CD4-positive, alpha-beta memory T cell (primary cell): ENCODE measurements around the gene DIP2C. TPM values are rescaled to one million over a fixed set of nuclear protein-coding genes. Genes with fewer than 3 reads are reported as not detected.
A peak's percentile ranks its signal among the peaks of the same experiment; 100 is the strongest.

ENCODE experiments used
- CTCF ChIA-PET: fragments of 350-600 bp; sonication (Branson Sonifier 250); formaldehyde crosslinking; loops from one replicate; lab custom pipeline; 2021; ENCODE audit warnings: inconsistent platforms; ENCODE audit not compliant: partially characterized antibody; lab: Charles Lee
- POLR2A ChIA-PET: fragments of 350-600 bp; sonication (Branson Sonifier 250); formaldehyde crosslinking; loops from one replicate; lab custom pipeline; 2021; ENCODE audit not compliant: partially characterized antibody; lab: Charles Lee
- DNase-seq, 5 donors: peaks; one replicate each; pipeline versions ENCODE4 v3.0.0 to v3.0.0-alpha.2; 2020 to 2022; ENCODE audit warnings: mixed read lengths in 1 of 5
- H3K27ac ChIP-seq: one replicate; pipeline ENCODE4 v1.7.0; 2013; ENCODE audit warnings: low read depth, low read length
- H3K27me3 ChIP-seq: 2 replicates; pipeline ENCODE4 v1.7.0; 2013; ENCODE audit warnings: mild to moderate bottlenecking, low read length, moderate library complexity; ENCODE audit not compliant: insufficient read depth
- H3K36me3 ChIP-seq: 2 replicates; pipeline ENCODE4 v1.7.0; 2013; ENCODE audit warnings: mild to moderate bottlenecking, low read length, moderate library complexity; ENCODE audit not compliant: insufficient read depth
- H3K4me1 ChIP-seq: 2 replicates; pipeline ENCODE4 v1.7.0; 2013; ENCODE audit warnings: mild to moderate bottlenecking, low read length, moderate library complexity; ENCODE audit not compliant: insufficient read depth
- H3K4me3 ChIP-seq, 2 donors: one replicate each; pipeline ENCODE4 v1.7.0; 2013; ENCODE audit warnings: low read length in 2 of 2, mild to moderate bottlenecking in 1 of 2
- H3K9me3 ChIP-seq, 2 donors: one replicate each; pipeline ENCODE4 v1.7.0; 2013; ENCODE audit warnings: low read length in 2 of 2, control low read depth in 1 of 2; ENCODE audit not compliant: control insufficient read depth in 1 of 2
- H3K27ac Mint-ChIP-seq, 7 donors: one replicate each; pipeline ENCODE4 v1.8.0; 2020 to 2021; ENCODE audit warnings: mixed read lengths in 7 of 7, mild to moderate bottlenecking in 6 of 7, inconsistent platforms in 3 of 7, moderate library complexity in 3 of 7
- H3K27me3 Mint-ChIP-seq, 2 donors: one replicate each; pipeline ENCODE4 v1.8.0; 2020 to 2021; ENCODE audit warnings: mixed read lengths in 2 of 2
- H3K36me3 Mint-ChIP-seq, 2 donors: one replicate each; pipeline ENCODE4 v1.8.0; 2020 to 2021; ENCODE audit warnings: mixed read lengths in 2 of 2, inconsistent platforms in 1 of 2, mild to moderate bottlenecking in 1 of 2
- H3K4me1 Mint-ChIP-seq, 4 donors: one replicate each; pipeline ENCODE4 v1.8.0; 2020 to 2021; ENCODE audit warnings: mixed read lengths in 4 of 4, mild to moderate bottlenecking in 1 of 4
- H3K4me3 Mint-ChIP-seq, 8 donors: one replicate each; pipeline ENCODE4 v1.8.0; 2020 to 2021; ENCODE audit warnings: mixed read lengths in 8 of 8, mild to moderate bottlenecking in 7 of 8, moderate library complexity in 6 of 8, inconsistent platforms in 3 of 8
- H3K9me3 Mint-ChIP-seq, 8 donors: one replicate each; pipeline ENCODE4 v1.8.0; 2020 to 2021; ENCODE audit warnings: mixed read lengths in 8 of 8, mild to moderate bottlenecking in 5 of 8, inconsistent platforms in 3 of 8, moderate library complexity in 1 of 8
- intact Hi-C: fragments of 100-400 bp; cut with micrococcal nuclease; formaldehyde crosslinking; loops from one replicate; pipeline ENCODE4 v1.15.1; 2023
- polyA plus RNA-seq, 2 donors: library from polyadenylated mRNA; unstranded; fragments of 300-500 nt; fragmentation: Illumina TruSeq; gene quantifications; one replicate each; pipeline ENCODE4 v1.2.3, GENCODE V29; 2021
- total RNA-seq, 2 experiments: library from RNA; stranded (reverse); gene quantifications; one replicate each; pipeline ENCODE4 v1.2.3, GENCODE V29; 2021

DIP2C gene
- total and polyA plus RNA-seq, 4 experiments from 2014 or later, result 1.1 to 6.0 (median 3.9) TPM

DNA sequence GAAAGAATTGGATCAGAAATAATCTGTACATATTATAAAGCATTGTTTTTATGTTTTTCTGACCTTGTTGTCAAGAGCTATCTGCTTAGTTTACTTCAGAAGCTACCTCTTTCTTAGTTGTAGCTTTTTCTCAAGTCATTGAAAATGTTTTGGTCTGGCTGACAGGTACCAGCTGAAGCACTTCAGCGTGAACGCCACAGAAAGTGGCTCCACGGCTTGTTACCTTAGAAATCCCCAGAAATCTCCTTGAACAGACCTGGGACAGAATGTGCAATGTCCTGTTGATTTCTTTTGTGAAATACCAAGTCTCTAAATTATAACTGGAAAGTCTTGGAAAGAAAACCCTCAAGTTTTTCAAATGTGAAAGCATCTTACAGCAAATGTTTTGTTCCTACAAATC, 457.4 kb downstream of the DIP2C start:
- no peaks in the 10 kb centered on the region for H3K9me3 Mint-ChIP-seq
- Histone ChIP-seq H3K4me1 (no peaks in the 10 kb centered on the region), H3K36me3 (no peaks in the 10 kb centered on the region), H3K27me3 (no peaks in the 10 kb centered on the region), H3K4me3 (no peak overlapping the region), H3K9me3 (no peaks in the 10 kb centered on the region), H3K27ac (no peak overlapping the region)
- ChIA-PET CTCF (interaction anchor here (3.2 kb wide), 1 partner anchor 12 kb away, joined by 13 read pairs; no protein-coding TSS in a partner anchor), POLR2A (no interaction called here)
- H3K27me3 Mint-ChIP-seq, result no peaks in the 10 kb centered on the region
- H3K27ac Mint-ChIP-seq, result no peak overlapping the region
- peaks cover 11 to 17% (median 14%) of the 10 kb centered on the region in 4 donors for H3K4me1 Mint-ChIP-seq
- intact Hi-C loops, result no loop called here
- DNase-seq, result no peak
- H3K36me3 Mint-ChIP-seq, result peaks cover 16 to 23% of the 10 kb centered on the region in 2 donors
- H3K4me3 Mint-ChIP-seq, result no peak overlapping the region

DNA sequence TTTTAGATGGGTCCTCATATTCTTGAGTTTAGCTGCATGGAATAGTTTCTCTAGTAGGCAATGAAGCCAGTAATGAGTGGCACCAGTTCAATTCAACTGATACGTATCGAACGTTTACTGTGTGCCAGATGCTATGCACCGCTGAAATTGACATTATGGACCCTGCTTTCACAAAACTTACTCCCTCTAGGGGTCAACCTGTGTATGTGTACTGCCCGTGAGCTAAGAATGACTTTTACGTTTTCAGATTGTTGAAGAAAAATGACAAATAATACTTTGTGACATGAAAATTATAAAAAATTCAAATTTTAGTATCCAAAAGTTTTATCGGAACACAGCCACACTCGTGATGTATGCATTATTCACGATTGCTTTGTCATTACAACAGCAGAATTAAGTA, 458.7 kb downstream of the DIP2C start:
- H3K4me1 ChIP-seq, result no peaks in the 10 kb centered on the region
- no peaks in the 10 kb centered on the region for H3K9me3 ChIP-seq
- H3K4me3 ChIP-seq, result no peak overlapping the region
- H3K27me3 ChIP-seq, result no peaks in the 10 kb centered on the region
- Mint-ChIP-seq H3K4me1 (peaks cover 13 to 16% (median 14%) of the 10 kb centered on the region in 4 donors), H3K9me3 (no peaks in the 10 kb centered on the region), H3K36me3 (peaks cover 10 to 17% of the 10 kb centered on the region in 2 donors), H3K27ac (no peak overlapping the region), H3K27me3 (no peaks in the 10 kb centered on the region), H3K4me3 (no peak overlapping the region)
- intact Hi-C loops, result no loop called here
- no peaks in the 10 kb centered on the region for H3K36me3 ChIP-seq
- POLR2A ChIA-PET, result no interaction called here
- no peak overlapping the region for H3K27ac ChIP-seq
- peak in 1 of 5 donors; percentile 0 for DNase-seq
- CTCF ChIA-PET, result interaction anchor here (0.5 to 3.2 kb wide), 5 partner anchors 10 to 119 kb away, joined by 3 to 13 read pairs (median 3); no protein-coding TSS in a partner anchor

GRCh38 chr10:228366-228765, 461.1 kb downstream of the DIP2C start:
- peaks cover 4 to 9% of the 10 kb centered on the region in 2 donors for H3K36me3 Mint-ChIP-seq
- H3K4me1 Mint-ChIP-seq, result peaks cover 8 to 16% (median 12%) of the 10 kb centered on the region in 4 donors
- H3K4me3 ChIP-seq, result no peak overlapping the region
- H3K27ac Mint-ChIP-seq, result peak overlapping the region in 5 of 7 donors; percentile 7 to 72 (median 38)
- no peaks in the 10 kb centered on the region for H3K27me3 ChIP-seq
- H3K4me3 Mint-ChIP-seq, result no peak overlapping the region
- DNase-seq, result no peak
- no peaks in the 10 kb centered on the region for H3K9me3 ChIP-seq
- POLR2A ChIA-PET, result no interaction called here
- H3K9me3 Mint-ChIP-seq, result no peaks in the 10 kb centered on the region
- no peaks in the 10 kb centered on the region for H3K36me3 ChIP-seq
- no peaks in the 10 kb centered on the region for H3K27me3 Mint-ChIP-seq
- H3K27ac ChIP-seq, result no peak overlapping the region
- intact Hi-C loops, result no loop called here
- no peaks in the 10 kb centered on the region for H3K4me1 ChIP-seq
- CTCF ChIA-PET, result no interaction called here

DNA sequence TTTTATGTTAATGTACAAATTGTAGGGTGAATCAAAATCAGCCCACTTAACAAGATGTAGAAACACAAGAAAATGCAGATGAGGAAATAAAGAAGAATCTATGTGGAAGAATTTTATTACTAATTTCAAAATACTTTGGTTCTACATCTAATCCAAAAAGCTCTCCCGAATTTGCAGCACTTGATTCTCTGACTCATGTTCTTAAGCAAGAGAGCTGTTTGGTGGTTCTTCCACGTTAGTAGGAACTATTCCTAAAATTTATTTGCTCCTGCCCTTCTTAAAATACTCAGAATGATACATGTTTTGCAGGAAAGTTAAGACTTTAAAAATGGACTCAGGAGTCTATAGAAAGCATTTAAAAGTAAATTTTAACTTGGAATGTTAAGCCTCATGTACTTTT, 462.5 kb downstream of the DIP2C start:
- no peak for DNase-seq
- Mint-ChIP-seq H3K36me3 (peaks cover 3 to 8% of the 10 kb centered on the region in 2 donors), H3K4me1 (peaks cover 8 to 16% (median 12%) of the 10 kb centered on the region in 4 donors), H3K9me3 (no peaks in the 10 kb centered on the region), H3K4me3 (no peak overlapping the region), H3K27me3 (no peaks in the 10 kb centered on the region), H3K27ac (no peak overlapping the region)
- intact Hi-C loops, result no loop called here
- POLR2A ChIA-PET, result no interaction called here
- H3K9me3 ChIP-seq, result no peaks in the 10 kb centered on the region
- CTCF ChIA-PET, result no interaction called here
- H3K36me3 ChIP-seq, result no peaks in the 10 kb centered on the region
- no peak overlapping the region for H3K4me3 ChIP-seq
- H3K4me1 ChIP-seq, result no peaks in the 10 kb centered on the region
- H3K27ac ChIP-seq, result no peak overlapping the region
- no peaks in the 10 kb centered on the region for H3K27me3 ChIP-seq

GRCh38 chr10:226018-226417, 463.4 kb downstream of the DIP2C start:
- no peaks in the 10 kb centered on the region for H3K9me3 Mint-ChIP-seq
- POLR2A ChIA-PET, result no interaction called here
- H3K27ac Mint-ChIP-seq, result peak overlapping the region in 1 of 7 donors; percentile 43
- H3K4me3 ChIP-seq, result no peak overlapping the region
- H3K36me3 ChIP-seq, result no peaks in the 10 kb centered on the region
- H3K27me3 Mint-ChIP-seq, result no peaks in the 10 kb centered on the region
- DNase-seq, result no peak
- CTCF ChIA-PET, result no interaction called here
- H3K27ac ChIP-seq, result no peak overlapping the region
- no peak overlapping the region for H3K4me3 Mint-ChIP-seq
- no peaks in the 10 kb centered on the region for H3K4me1 ChIP-seq
- peaks cover 10 to 21% (median 13%) of the 10 kb centered on the region in 4 donors for H3K4me1 Mint-ChIP-seq
- peaks cover 9% of the 10 kb centered on the region in 2 donors for H3K36me3 Mint-ChIP-seq
- intact Hi-C loops, result no loop called here
- no peaks in the 10 kb centered on the region for H3K27me3 ChIP-seq
- no peaks in the 10 kb centered on the region for H3K9me3 ChIP-seq

DNA sequence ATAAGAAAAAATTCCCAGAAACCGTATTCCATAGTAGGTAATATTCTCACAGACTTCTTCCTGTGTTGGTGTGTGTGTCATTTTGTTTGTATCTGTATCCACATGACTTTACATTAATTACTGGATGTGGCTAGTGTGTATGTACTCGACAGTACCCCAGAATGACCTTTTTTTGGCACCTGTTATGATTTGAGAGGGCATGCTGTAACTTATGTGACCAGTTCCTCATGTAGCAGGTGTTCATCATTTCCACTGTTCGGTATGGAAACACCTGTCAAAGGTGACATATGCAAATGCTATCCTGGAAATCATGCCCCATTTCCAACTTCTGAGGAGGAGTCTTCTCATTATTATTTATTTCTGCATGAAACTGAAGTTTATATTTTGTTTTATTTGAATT, 464.9 kb downstream of the DIP2C start:
- Histone ChIP-seq H3K9me3 (no peaks in the 10 kb centered on the region), H3K36me3 (no peaks in the 10 kb centered on the region), H3K27ac (no peak overlapping the region), H3K27me3 (no peaks in the 10 kb centered on the region), H3K4me3 (no peak overlapping the region), H3K4me1 (peaks cover 11% of the 10 kb centered on the region)
- Mint-ChIP-seq H3K4me1 (peaks cover 15 to 35% (median 19%) of the 10 kb centered on the region in 4 donors), H3K9me3 (no peaks in the 10 kb centered on the region), H3K27ac (no peak overlapping the region), H3K27me3 (no peaks in the 10 kb centered on the region), H3K4me3 (no peak overlapping the region), H3K36me3 (peaks cover 10% of the 10 kb centered on the region in 2 donors)
- intact Hi-C loops, result no loop called here
- POLR2A ChIA-PET, result no interaction called here
- DNase-seq, result no peak
- CTCF ChIA-PET, result no interaction called here
